K562 (cell line): ENCODE measurements around the gene PSMD11. TPM values are rescaled to one million over a fixed set of nuclear protein-coding genes. Genes with fewer than 3 reads are reported as not detected.
"Not testable (repeated sequence)": the region's sequence is repeated elsewhere in the genome, so short reads cannot be mapped to it uniquely, and the experiment has no call there.

Experiments
- ATAC-seq: fragments of 200-7000 bp; cut with Tn5 transposase; 3 replicates; pipeline ENCODE4 v1.9.1; 2020; ENCODE audit warnings: moderate library complexity
- BruUV-seq: library from RNA; stranded (reverse); fragments of 400-500 nt; replicated peaks from 2 replicates; lab custom pipeline; 2021; lab: Mats Ljungman, UMichigan
- CTCF ChIA-PET: fragments of 300-600 bp; formaldehyde crosslinking; extraction: SDS; loops from one replicate; lab custom pipeline; 2021; ENCODE audit warnings: low intra/inter-chr PET ratio; lab: Yijun Ruan, JAX
- POLR2A ChIA-PET: fragments of 300-600, 350-650 bp; sonication (Branson Sonifier 250); formaldehyde crosslinking; extraction: SDS; loops from one replicate; lab custom pipeline; 2021; ENCODE audit warnings: antibody characterized with exemption, inconsistent platforms; lab: Yijun Ruan, JAX
- DNase-seq, 4 experiments: peaks; one replicate each; pipeline versions ENCODE4 v3.0.0 to v3.0.0-alpha.2; 2011 to 2018; ENCODE audit warnings: low spot score in 3 of 4, mixed read lengths in 3 of 4; ENCODE audit errors: extremely low read depth in 1 of 4
- FAIRE-seq: peaks from 2 replicates; lab custom pipeline; 2011; peaks lifted over from hg19 to GRCh38; lab: Jason Lieb, UNC
- H2AFZ ChIP-seq: 2 replicates; pipeline ENCODE4 v1.6.0; 2011; ENCODE audit warnings: low read depth, low read length, control low read depth, inconsistent platforms
- H3K27ac ChIP-seq: fragments of 200-600 bp; 3 replicates; pipeline ENCODE4 v1.8.0; 2011; ENCODE audit warnings: low read depth, mild to moderate bottlenecking, control low read depth, inconsistent platforms, low read length, moderate library complexity, mixed read lengths; ENCODE audit errors: extremely low read depth
- H3K27me3 ChIP-seq, 2 experiments: fragments of 300-600 bp in 1 of 2; 2 replicates in 1 of 2; 3 replicates in 1 of 2; pipeline versions ENCODE4 v1.6.0 to v1.8.0; 2011; ENCODE audit warnings: inconsistent platforms in 2 of 2, low read length in 2 of 2, mild to moderate bottlenecking in 1 of 2, mixed read lengths in 1 of 2, moderate library complexity in 1 of 2; ENCODE audit not compliant: control insufficient read depth in 2 of 2, insufficient read depth in 2 of 2
- H3K36me3 ChIP-seq: fragments of 300-600 bp; 3 replicates; pipeline ENCODE4 v1.8.0; 2011; ENCODE audit warnings: mild to moderate bottlenecking, low read length, inconsistent platforms; ENCODE audit not compliant: control insufficient read depth, insufficient read depth
- H3K4me1 ChIP-seq, 2 experiments: fragments of 200-600 bp in 1 of 2; replicated peaks in 1 of 2; 2 replicates in 1 of 2; 3 replicates in 1 of 2; pipeline versions ENCODE4 v1.5.1 to v1.8.0; 2011; ENCODE audit warnings: inconsistent platforms in 2 of 2, low read length in 2 of 2, mild to moderate bottlenecking in 1 of 2, mixed read lengths in 1 of 2, moderate library complexity in 1 of 2; ENCODE audit not compliant: control insufficient read depth in 2 of 2, insufficient read depth in 2 of 2
- H3K4me2 ChIP-seq: 2 replicates; pipeline ENCODE4 v1.6.1; 2011; ENCODE audit warnings: low read length, control low read depth, inconsistent platforms, mixed read lengths; ENCODE audit not compliant: insufficient read depth
- H3K4me3 ChIP-seq: fragments of 200-600 bp; sonication (generic), shearing (Covaris generic); 2 replicates; pipeline ENCODE4 v1.5.1; 2016; ENCODE audit warnings: control low read depth, inconsistent platforms
- H3K79me2 ChIP-seq: fragments of 200-600 bp; 3 replicates; pipeline ENCODE4 v1.8.0; 2011; ENCODE audit warnings: low read length, inconsistent platforms; ENCODE audit not compliant: control insufficient read depth, insufficient read depth
- H3K9ac ChIP-seq, 2 experiments: 2 replicates each; pipeline versions ENCODE4 v1.6.0 to v1.6.1; 2011; ENCODE audit warnings: low read depth in 2 of 2, low read length in 2 of 2, control low read depth in 1 of 2, inconsistent platforms in 1 of 2, mild to moderate bottlenecking in 1 of 2, mixed read lengths in 1 of 2; ENCODE audit not compliant: insufficient read depth in 1 of 2
- H3K9me1 ChIP-seq: one replicate; pipeline ENCODE4 v1.6.0; 2011; ENCODE audit warnings: inconsistent platforms, mild to moderate bottlenecking, low read length, moderate library complexity; ENCODE audit not compliant: control insufficient read depth, insufficient read depth
- H3K9me3 ChIP-seq: replicated peaks from 2 replicates; pipeline ENCODE4 v1.5.1; 2011; ENCODE audit warnings: low read depth, low read length, inconsistent platforms; ENCODE audit not compliant: control insufficient read depth, insufficient read depth
- H4K20me1 ChIP-seq: replicated peaks from 2 replicates; pipeline ENCODE4 v1.6.1; 2011; ENCODE audit warnings: low read length, inconsistent platforms, mixed read lengths; ENCODE audit not compliant: control insufficient read depth, insufficient read depth
- MAZ ChIP-seq, 2 experiments: fragments of 450-650 bp in 1 of 2; sonication (generic) in 1 of 2; formaldehyde crosslinking; IDR thresholded peaks in 1 of 2; conservative IDR thresholded peaks in 1 of 2; 2 replicates each; pipeline versions ENCODE4 v1.4.0 to v1.5.0; 2020; ENCODE audit warnings: mild to moderate bottlenecking in 1 of 2, missing genetic modification reagents in 1 of 2
- WGBS: fragments of 100-300 bp; shearing (Covaris generic); methylation state at CpG from one replicate; pipeline ENCODE4 v1.1.6; 2016; ENCODE audit warnings: low coverage, mixed read lengths; ENCODE audit not compliant: insufficient coverage; ENCODE audit errors: missing lambda C conversion rate; 5-methylcytosine and 5-hydroxymethylcytosine counted together
- in situ Hi-C: fragments of 300-500 bp; cut with MboI; formaldehyde crosslinking; loops from 4 replicates; pipeline ENCODE4 v1.15.0; 2018; ENCODE audit warnings: inconsistent platforms, mixed read lengths
- intact Hi-C: fragments of 100-400 bp; cut with micrococcal nuclease; formaldehyde crosslinking; loops from 2 replicates; pipeline ENCODE4 v1.14.2; 2022
- polyA plus RNA-seq, 8 experiments: library from polyadenylated mRNA; depleted of rRNA in 4 of 8; stranded (reverse) in 5 of 8; unstranded in 3 of 8; fragments of >200 nt; fragmentation: Nextera tagmentation in 2 of 8; fragmentation: Illumina TruSeq in 1 of 8; extraction: Ambion mirVana in 2 of 8; extraction: Trizol in 1 of 8; gene quantifications; 2 replicates each; pipeline versions ENCODE4 v1.2.1 to v1.2.3, GENCODE V29; 2011 to 2014; ENCODE audit warnings: inconsistent platforms in 1 of 8, missing spikeins in 1 of 8
- total RNA-seq, 7 experiments: library from RNA; depleted of rRNA in 6 of 7; stranded (reverse); fragments of >200 nt in 6 of 7; fragmentation: Illumina TruSeq in 2 of 7; extraction: Trizol in 2 of 7; gene quantifications; 2 replicates each; pipeline versions ENCODE4 v1.2.1 to v1.2.3, GENCODE V29; 2011 to 2021; ENCODE audit warnings: low replicate concordance in 1 of 7
- TF ChIP-seq, protein P1 (sequence below), 2 experiments: fragments of 450-650 bp in 1 of 2; sonication (generic) in 1 of 2; formaldehyde crosslinking in 1 of 2; IDR thresholded peaks; 2 replicates each; pipeline versions ENCODE4 v1.7.1 to v1.9.0; 2016 to 2022; ENCODE audit warnings: inconsistent platforms in 1 of 2, mild to moderate bottlenecking in 1 of 2, missing genetic modification reagents in 1 of 2

The PSMD11 gene
- total and polyA plus RNA-seq, 9 of the 15 experiments (the other 6 are each of a cell fraction or from before 2014, with no cell fraction given), result 104 to 378 (median 158) TPM

DNA sequence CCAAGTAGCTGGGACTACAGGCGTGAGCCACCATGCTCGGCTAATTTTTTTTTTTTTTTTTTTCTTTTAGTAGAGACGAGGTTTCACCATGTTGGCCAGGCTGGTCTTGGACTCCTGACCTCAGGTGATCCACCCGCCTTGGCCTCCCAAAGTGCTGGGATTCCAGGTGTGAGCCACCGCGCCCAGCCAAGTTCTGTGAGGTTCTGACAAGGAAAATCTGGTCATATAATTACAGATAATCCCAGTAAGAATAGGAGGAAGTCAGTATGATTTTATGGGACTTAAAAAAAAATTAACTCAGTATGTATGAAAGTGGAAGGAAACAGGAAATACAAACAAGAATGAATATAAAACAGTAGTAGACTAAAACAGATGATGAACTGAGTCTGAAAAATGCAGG is 6.1 kb downstream of the PSMD11 start:
- H3K4me2 ChIP-seq, FAIRE-seq, H3K4me3 ChIP-seq, CTCF ChIA-PET, H3K9me1 ChIP-seq, H3K9me3 ChIP-seq, H4K20me1 ChIP-seq, in situ Hi-C loops, H3K27ac ChIP-seq, ATAC-seq, DNase-seq, BruUV-seq, intact Hi-C loops, H3K27me3 ChIP-seq, H3K9ac ChIP-seq, H2AFZ ChIP-seq: not testable (repeated sequence)
- Histone ChIP-seq H3K36me3 (peaks cover 98% of the 10 kb centered on the region), H3K79me2 (peaks cover 94% of the 10 kb centered on the region), H3K4me1 (peaks cover 0 to 12% of the 10 kb centered on the region in 2 experiments; a peak in 2 of 5 replicates)
- POLR2A ChIA-PET, result interaction anchor here (0.6 to 0.7 kb wide), 3 partner anchors 32 to 175 kb away, joined by 3 read pairs; no protein-coding TSS in a partner anchor
- WGBS, result 100% methylated on average over 4 of the region's 6 CpGs

DNA sequence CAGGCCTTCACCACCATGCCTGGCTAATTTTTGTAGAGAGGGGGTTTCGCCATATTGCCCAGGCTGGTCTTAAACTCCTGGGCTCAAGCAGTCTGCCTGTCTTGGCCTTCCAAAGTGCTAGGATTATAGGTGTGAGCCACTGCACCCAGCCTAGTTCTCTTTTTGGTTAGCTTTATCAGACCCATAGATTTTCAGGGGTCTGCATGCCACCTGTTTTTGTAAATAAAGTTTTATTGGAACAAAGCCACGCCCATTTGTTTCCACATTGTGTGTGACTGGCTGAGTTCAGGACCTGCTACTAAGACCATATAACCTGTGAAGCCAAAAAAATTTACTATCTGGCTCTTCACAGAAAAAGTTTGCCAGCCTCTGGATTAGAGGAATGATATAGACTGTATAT is 7.6 kb downstream of the PSMD11 start:
- H3K27me3 ChIP-seq, result no peaks in the 10 kb centered on the region
- TF ChIP-seq MAZ (CRISPR knock-in tag; conservative IDR thresholded peaks at IDR 0.05 in 1 of 2, IDR thresholded peaks at IDR 0.05 in 1 of 2), result no peak
- TF ChIP-seq, protein P1, sequence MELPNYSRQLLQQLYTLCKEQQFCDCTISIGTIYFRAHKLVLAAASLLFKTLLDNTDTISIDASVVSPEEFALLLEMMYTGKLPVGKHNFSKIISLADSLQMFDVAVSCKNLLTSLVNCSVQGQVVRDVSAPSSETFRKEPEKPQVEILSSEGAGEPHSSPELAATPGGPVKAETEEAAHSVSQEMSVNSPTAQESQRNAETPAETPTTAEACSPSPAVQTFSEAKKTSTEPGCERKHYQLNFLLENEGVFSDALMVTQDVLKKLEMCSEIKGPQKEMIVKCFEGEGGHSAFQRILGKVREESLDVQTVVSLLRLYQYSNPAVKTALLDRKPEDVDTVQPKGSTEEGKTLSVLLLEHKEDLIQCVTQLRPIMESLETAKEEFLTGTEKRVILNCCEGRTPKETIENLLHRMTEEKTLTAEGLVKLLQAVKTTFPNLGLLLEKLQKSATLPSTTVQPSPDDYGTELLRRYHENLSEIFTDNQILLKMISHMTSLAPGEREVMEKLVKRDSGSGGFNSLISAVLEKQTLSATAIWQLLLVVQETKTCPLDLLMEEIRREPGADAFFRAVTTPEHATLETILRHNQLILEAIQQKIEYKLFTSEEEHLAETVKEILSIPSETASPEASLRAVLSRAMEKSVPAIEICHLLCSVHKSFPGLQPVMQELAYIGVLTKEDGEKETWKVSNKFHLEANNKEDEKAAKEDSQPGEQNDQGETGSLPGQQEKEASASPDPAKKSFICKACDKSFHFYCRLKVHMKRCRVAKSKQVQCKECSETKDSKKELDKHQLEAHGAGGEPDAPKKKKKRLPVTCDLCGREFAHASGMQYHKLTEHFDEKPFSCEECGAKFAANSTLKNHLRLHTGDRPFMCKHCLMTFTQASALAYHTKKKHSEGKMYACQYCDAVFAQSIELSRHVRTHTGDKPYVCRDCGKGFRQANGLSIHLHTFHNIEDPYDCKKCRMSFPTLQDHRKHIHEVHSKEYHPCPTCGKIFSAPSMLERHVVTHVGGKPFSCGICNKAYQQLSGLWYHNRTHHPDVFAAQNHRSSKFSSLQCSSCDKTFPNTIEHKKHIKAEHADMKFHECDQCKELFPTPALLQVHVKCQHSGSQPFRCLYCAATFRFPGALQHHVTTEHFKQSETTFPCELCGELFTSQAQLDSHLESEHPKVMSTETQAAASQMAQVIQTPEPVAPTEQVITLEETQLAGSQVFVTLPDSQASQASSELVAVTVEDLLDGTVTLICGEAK (IDR thresholded peaks at IDR 0.05), result peak; percentile 93
- TF ChIP-seq, protein P1 (CRISPR knock-in tag; IDR thresholded peaks at IDR 0.05), result no peak
- no peak overlapping the region for H3K4me3 ChIP-seq
- no peaks in the 10 kb centered on the region for H3K9me3 ChIP-seq
- 88% methylated on average over 2 of the region's 2 CpGs for WGBS
- H2AFZ ChIP-seq, result no peak overlapping the region
- H3K27ac ChIP-seq, result no peak overlapping the region
- peaks cover 0 to 2% of the 10 kb centered on the region in 2 experiments; a peak in 2 of 5 replicates for H3K4me1 ChIP-seq
- in situ Hi-C loops, result no loop called here
- H4K20me1 ChIP-seq, result no peaks in the 10 kb centered on the region; the same call in 1 of the 2 replicates
- ChIA-PET CTCF (no interaction called here), POLR2A (no interaction called here)
- FAIRE-seq (no peak), DNase-seq (no peak), ATAC-seq (no peak)
- no TSS peak for BruUV-seq
- intact Hi-C loops, result no loop called here
- H3K9ac ChIP-seq, result no peak overlapping the region
- H3K4me2 ChIP-seq, result no peak overlapping the region
- peaks cover 93% of the 10 kb centered on the region for H3K36me3 ChIP-seq
- no peaks in the 10 kb centered on the region for H3K9me1 ChIP-seq
- peaks cover 84% of the 10 kb centered on the region for H3K79me2 ChIP-seq
